Liver (tissue), 9 donors: ENCODE results near the gene BID. TPM values are rescaled to one million over a fixed set of nuclear protein-coding genes. Genes with fewer than 3 reads are reported as not detected.

ENCODE experiments used
- DNase-seq: peaks from one replicate; pipeline ENCODE4 v3.0.0-alpha.2; 2017; ENCODE audit warnings: low spot score
- H3K27ac ChIP-seq, 2 donors: one replicate each; pipeline ENCODE4 v1.7.0; 2013; ENCODE audit warnings: inconsistent platforms in 2 of 2, low read length in 2 of 2, control low read depth in 1 of 2, low read depth in 1 of 2, mild to moderate bottlenecking in 1 of 2
- H3K27me3 ChIP-seq, 4 donors: one replicate each; pipeline versions ENCODE4 v1.6.1 to v1.7.0; 2013; ENCODE audit warnings: low read length in 3 of 4, inconsistent platforms in 1 of 4, mild to moderate bottlenecking in 1 of 4, moderate library complexity in 1 of 4; ENCODE audit not compliant: control insufficient read depth in 4 of 4, insufficient read depth in 4 of 4
- H3K36me3 ChIP-seq, 4 donors: one replicate each; pipeline versions ENCODE4 v1.6.1 to v1.7.0; 2013; ENCODE audit warnings: low read length in 3 of 4, mild to moderate bottlenecking in 3 of 4, low read depth in 1 of 4, moderate library complexity in 1 of 4; ENCODE audit not compliant: control insufficient read depth in 4 of 4, insufficient read depth in 3 of 4
- H3K4me1 ChIP-seq, 4 donors: one replicate each; pipeline versions ENCODE4 v1.6.1 to v1.7.0; 2013; ENCODE audit warnings: low read length in 3 of 4, mild to moderate bottlenecking in 3 of 4, moderate library complexity in 1 of 4; ENCODE audit not compliant: control insufficient read depth in 4 of 4, insufficient read depth in 4 of 4
- H3K4me3 ChIP-seq, 3 donors: one replicate each; pipeline versions ENCODE4 v1.6.1 to v1.7.0; 2013; ENCODE audit warnings: low read length in 3 of 3, control low read depth in 1 of 3, low read depth in 1 of 3, mild to moderate bottlenecking in 1 of 3
- H3K9ac ChIP-seq, 2 donors: one replicate each; pipeline ENCODE4 v1.7.0; 2013; ENCODE audit warnings: low read length in 2 of 2, mild to moderate bottlenecking in 2 of 2, moderate library complexity in 2 of 2, control low read depth in 1 of 2, low read depth in 1 of 2
- H3K9me3 ChIP-seq, 4 donors: one replicate each; pipeline versions ENCODE4 v1.6.1 to v1.7.0; 2013; ENCODE audit warnings: low read length in 3 of 4; ENCODE audit not compliant: control insufficient read depth in 4 of 4
- ATF3 ChIP-seq: IDR thresholded peaks from 2 replicates; pipeline ENCODE4 v1.6.1; 2016; ENCODE audit warnings: antibody characterized with exemption
- FOXA1 ChIP-seq: IDR thresholded peaks from 2 replicates; pipeline ENCODE4 v1.6.1; 2016; ENCODE audit warnings: antibody characterized with exemption
- FOXA2 ChIP-seq: IDR thresholded peaks from 2 replicates; pipeline ENCODE4 v1.6.1; 2016; ENCODE audit warnings: antibody characterized with exemption
- GABPA ChIP-seq, 2 donors: IDR thresholded peaks in 1 of 2; conservative IDR thresholded peaks in 1 of 2; 2 replicates each; pipeline ENCODE4 v1.6.1; 2016; ENCODE audit warnings: antibody characterized with exemption in 2 of 2, mild to moderate bottlenecking in 1 of 2, moderate library complexity in 1 of 2
- HNF4A ChIP-seq, 2 donors: conservative IDR thresholded peaks; 2 replicates each; pipeline ENCODE4 v1.6.1; 2016; ENCODE audit warnings: antibody characterized with exemption in 2 of 2, mild to moderate bottlenecking in 2 of 2
- HNF4G ChIP-seq: IDR thresholded peaks from 2 replicates; pipeline ENCODE4 v1.6.1; 2016; ENCODE audit warnings: antibody characterized with exemption
- JUND ChIP-seq, 2 donors: IDR thresholded peaks; 2 replicates each; pipeline ENCODE4 v1.6.1; 2016; ENCODE audit warnings: antibody characterized with exemption in 2 of 2
- MAX ChIP-seq: IDR thresholded peaks from 2 replicates; pipeline ENCODE4 v1.6.1; 2016; ENCODE audit warnings: antibody characterized with exemption
- NR2F2 ChIP-seq: IDR thresholded peaks from 2 replicates; pipeline ENCODE4 v1.6.1; 2016; ENCODE audit warnings: antibody characterized with exemption
- RAD21 ChIP-seq, 2 donors: IDR thresholded peaks; 2 replicates each; pipeline ENCODE4 v1.6.1; 2016; ENCODE audit warnings: antibody characterized with exemption in 2 of 2, mild to moderate bottlenecking in 2 of 2
- SP1 ChIP-seq: IDR thresholded peaks from 2 replicates; pipeline ENCODE4 v1.6.1; 2018; ENCODE audit warnings: antibody characterized with exemption, mild to moderate bottlenecking
- TAF1 ChIP-seq: conservative IDR thresholded peaks from 2 replicates; pipeline ENCODE4 v1.6.1; 2016; ENCODE audit warnings: antibody characterized with exemption, mild to moderate bottlenecking
- YY1 ChIP-seq: IDR thresholded peaks from 2 replicates; pipeline ENCODE4 v1.6.1; 2016; ENCODE audit warnings: antibody characterized with exemption, mild to moderate bottlenecking
- ZBTB33 ChIP-seq: IDR thresholded peaks from 2 replicates; pipeline ENCODE4 v1.6.1; 2016; ENCODE audit warnings: antibody characterized with exemption
- WGBS: extraction: QIAGEN DNeasy Blood & Tissue Kit; methylation state at CpG from one replicate; pipeline ENCODE4 v1.1.7; 2013; 5-methylcytosine and 5-hydroxymethylcytosine counted together
- polyA plus RNA-seq, 2 donors: library from polyadenylated mRNA; stranded (reverse) in 1 of 2; unstranded in 1 of 2; fragments of 200-250 nt in 1 of 2; fragments of >200 nt in 1 of 2; fragmentation: Nextera tagmentation in 1 of 2; extraction: Ambion mirVana in 1 of 2; gene quantifications; one replicate each; pipeline versions ENCODE4 v1.2.1 to v1.2.3, GENCODE V29; 2013 to 2015
- total RNA-seq, 2 donors: library from RNA; depleted of rRNA; stranded (reverse); fragments of >200 nt; gene quantifications; one replicate each; pipeline ENCODE4 v1.2.3, GENCODE V29; 2014
- TF ChIP-seq, protein P1 (sequence below): IDR thresholded peaks from 2 replicates; pipeline ENCODE4 v1.6.1; 2016; ENCODE audit warnings: antibody characterized with exemption, mild to moderate bottlenecking
- TF ChIP-seq, protein P2 (sequence below): fragments of 150-350 bp; IDR thresholded peaks from 2 replicates; pipeline ENCODE4 v1.5.1; 2017; ENCODE audit warnings: improper control_type of control experiment, low read depth, low read length; ENCODE audit not compliant: missing input control
- donor health status: healthy.
- donor health status: healthy.
- donor health status: healthy.
- donor health status: healthy.
- donor health status: healthy.

The BID gene
- total and polyA plus RNA-seq, 4 donors = 28.7 to 66.9 (median 52.6) TPM

GRCh38 chr22:17811119-17811518, 36.9 kb upstream of the BID start:
- Histone ChIP-seq H3K4me1 (peaks cover 5 to 27% (median 20%) of the 10 kb centered on the region in 4 donors), H3K9me3 (no peaks in the 10 kb centered on the region), H3K9ac (no peak overlapping the region), H3K4me3 (no peak overlapping the region), H3K27ac (no peak overlapping the region), H3K36me3 (peaks cover 10 to 67% (median 25%) of the 10 kb centered on the region in 4 donors), H3K27me3 (no peaks in the 10 kb centered on the region)
- DNase-seq = no peak
- no peak for TF ChIP-seq FOXA1
- no peak for TF ChIP-seq SP1
- TF ChIP-seq, protein P1, sequence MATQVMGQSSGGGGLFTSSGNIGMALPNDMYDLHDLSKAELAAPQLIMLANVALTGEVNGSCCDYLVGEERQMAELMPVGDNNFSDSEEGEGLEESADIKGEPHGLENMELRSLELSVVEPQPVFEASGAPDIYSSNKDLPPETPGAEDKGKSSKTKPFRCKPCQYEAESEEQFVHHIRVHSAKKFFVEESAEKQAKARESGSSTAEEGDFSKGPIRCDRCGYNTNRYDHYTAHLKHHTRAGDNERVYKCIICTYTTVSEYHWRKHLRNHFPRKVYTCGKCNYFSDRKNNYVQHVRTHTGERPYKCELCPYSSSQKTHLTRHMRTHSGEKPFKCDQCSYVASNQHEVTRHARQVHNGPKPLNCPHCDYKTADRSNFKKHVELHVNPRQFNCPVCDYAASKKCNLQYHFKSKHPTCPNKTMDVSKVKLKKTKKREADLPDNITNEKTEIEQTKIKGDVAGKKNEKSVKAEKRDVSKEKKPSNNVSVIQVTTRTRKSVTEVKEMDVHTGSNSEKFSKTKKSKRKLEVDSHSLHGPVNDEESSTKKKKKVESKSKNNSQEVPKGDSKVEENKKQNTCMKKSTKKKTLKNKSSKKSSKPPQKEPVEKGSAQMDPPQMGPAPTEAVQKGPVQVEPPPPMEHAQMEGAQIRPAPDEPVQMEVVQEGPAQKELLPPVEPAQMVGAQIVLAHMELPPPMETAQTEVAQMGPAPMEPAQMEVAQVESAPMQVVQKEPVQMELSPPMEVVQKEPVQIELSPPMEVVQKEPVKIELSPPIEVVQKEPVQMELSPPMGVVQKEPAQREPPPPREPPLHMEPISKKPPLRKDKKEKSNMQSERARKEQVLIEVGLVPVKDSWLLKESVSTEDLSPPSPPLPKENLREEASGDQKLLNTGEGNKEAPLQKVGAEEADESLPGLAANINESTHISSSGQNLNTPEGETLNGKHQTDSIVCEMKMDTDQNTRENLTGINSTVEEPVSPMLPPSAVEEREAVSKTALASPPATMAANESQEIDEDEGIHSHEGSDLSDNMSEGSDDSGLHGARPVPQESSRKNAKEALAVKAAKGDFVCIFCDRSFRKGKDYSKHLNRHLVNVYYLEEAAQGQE = no peak
- no peak for TF ChIP-seq HNF4G
- no peak for TF ChIP-seq ATF3
- TF ChIP-seq MAX = no peak
- TF ChIP-seq GABPA (IDR thresholded peaks at IDR 0.05 in 1 of 2, conservative IDR thresholded peaks at IDR 0.05 in 1 of 2) = no peak
- no peak for TF ChIP-seq ZBTB33
- TF ChIP-seq NR2F2 = no peak
- no peak for TF ChIP-seq JUND (IDR thresholded peaks at IDR 0.05)
- TF ChIP-seq FOXA2 = no peak
- TF ChIP-seq HNF4A (conservative IDR thresholded peaks at IDR 0.05) = no peak
- TF ChIP-seq TAF1 = no peak
- TF ChIP-seq, protein P2, sequence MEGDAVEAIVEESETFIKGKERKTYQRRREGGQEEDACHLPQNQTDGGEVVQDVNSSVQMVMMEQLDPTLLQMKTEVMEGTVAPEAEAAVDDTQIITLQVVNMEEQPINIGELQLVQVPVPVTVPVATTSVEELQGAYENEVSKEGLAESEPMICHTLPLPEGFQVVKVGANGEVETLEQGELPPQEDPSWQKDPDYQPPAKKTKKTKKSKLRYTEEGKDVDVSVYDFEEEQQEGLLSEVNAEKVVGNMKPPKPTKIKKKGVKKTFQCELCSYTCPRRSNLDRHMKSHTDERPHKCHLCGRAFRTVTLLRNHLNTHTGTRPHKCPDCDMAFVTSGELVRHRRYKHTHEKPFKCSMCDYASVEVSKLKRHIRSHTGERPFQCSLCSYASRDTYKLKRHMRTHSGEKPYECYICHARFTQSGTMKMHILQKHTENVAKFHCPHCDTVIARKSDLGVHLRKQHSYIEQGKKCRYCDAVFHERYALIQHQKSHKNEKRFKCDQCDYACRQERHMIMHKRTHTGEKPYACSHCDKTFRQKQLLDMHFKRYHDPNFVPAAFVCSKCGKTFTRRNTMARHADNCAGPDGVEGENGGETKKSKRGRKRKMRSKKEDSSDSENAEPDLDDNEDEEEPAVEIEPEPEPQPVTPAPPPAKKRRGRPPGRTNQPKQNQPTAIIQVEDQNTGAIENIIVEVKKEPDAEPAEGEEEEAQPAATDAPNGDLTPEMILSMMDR = no peak
- TF ChIP-seq RAD21 (IDR thresholded peaks at IDR 0.05) = no peak
- WGBS = 83% methylated on average over 4 of the region's 4 CpGs

- TF ChIP-seq, protein P2 = no peak
- TF ChIP-seq ZBTB33 (no peak), NR2F2 (no peak), RAD21 (IDR thresholded peaks at IDR 0.05) (no peak), MAX (no peak), SP1 (no peak), TAF1 (no peak), YY1 (no peak), GABPA (IDR thresholded peaks at IDR 0.05 in 1 of 2, conservative IDR thresholded peaks at IDR 0.05 in 1 of 2) (no peak)
- peaks cover 8 to 62% (median 22%) of the 10 kb centered on the region in 4 donors for H3K36me3 ChIP-seq
- H3K27ac ChIP-seq = no peak overlapping the region
- DNase-seq = no peak
- no peak overlapping the region for H3K4me3 ChIP-seq
- no peaks in the 10 kb centered on the region for H3K27me3 ChIP-seq
- no peak overlapping the region for H3K9ac ChIP-seq
- H3K9me3 ChIP-seq = no peaks in the 10 kb centered on the region
- H3K4me1 ChIP-seq = peaks cover 5 to 29% (median 22%) of the 10 kb centered on the region in 4 donors
- 89% methylated on average over 12 of the region's 12 CpGs for WGBS
Observed at GRCh38 chr22:17810570-17811116, 36.4 kb upstream of the BID start.
